H1 (cell line): ENCODE data around the gene PPP1R14B. TPM values are rescaled to one million over a fixed set of nuclear protein-coding genes. Genes with fewer than 3 reads are reported as not detected.

Experiments used
- SAP30 ChIP-seq: fragments of 300-600 bp; sonication (generic); IDR thresholded peaks from 2 replicates; pipeline ENCODE4 v1.7.1; 2012; ENCODE audit warnings: low read length, moderate library complexity, mild to moderate bottlenecking, inconsistent platforms; ENCODE audit not compliant: insufficient read depth, insufficient replicate concordance
- polyA plus RNA-seq, 7 experiments: library from polyadenylated mRNA; depleted of rRNA in 3 of 7; stranded (reverse) in 5 of 7; unstranded in 2 of 7; fragments of >200 nt in 5 of 7; fragments of 200-250 nt in 2 of 7; gene quantifications; 1 replicate in 5 of 7; 2 replicates in 1 of 7; 4 replicates in 1 of 7; pipeline versions ENCODE4 v1.2.1 to v1.2.3, GENCODE V29; 2011 to 2013; ENCODE audit warnings: missing spikeins in 2 of 7, mixed read lengths in 2 of 7
- total RNA-seq: library from RNA; stranded (reverse); fragmentation: NEBNext Ultra II Directional; extraction: Animal tissue kit (Norgen Biotek cat#: 25700); gene quantifications from 2 replicates; pipeline ENCODE4 v1.2.1, GENCODE V29; 2021

Gene PPP1R14B
- total and polyA plus RNA-seq, 2 of the 8 experiments (the other 6 are each of a cell fraction or from before 2014, with no cell fraction given): 265 to 419 TPM

GRCh38 chr11:64286801-64287159 lies 40.0 kb upstream of the PPP1R14B start (continued):
- no peak for TF ChIP-seq SAP30
